Left lung (tissue), 10 donors: ENCODE data around the gene ZC3H18. TPM values are rescaled to one million over a fixed set of nuclear protein-coding genes. Genes with fewer than 3 reads are reported as not detected.

Experiments
- ATAC-seq: fragments of 200-7000 bp; cut with Tn5 transposase; one replicate; pipeline ENCODE4 v1.9.1; 2020; ENCODE audit warnings: moderate library complexity
- DNase-seq, 4 donors: peaks; one replicate each; pipeline ENCODE4 v3.0.0-alpha.2; 2013 to 2020
- H3K27ac ChIP-seq, 2 donors: fragments of 200-600 bp; sonication (generic) in 1 of 2; one replicate each; pipeline versions ENCODE4 v1.5.0 to v1.8.0; 2020 to 2021
- H3K27me3 ChIP-seq, 2 donors: fragments of 200-600 bp; sonication (generic) in 1 of 2; one replicate each; pipeline versions ENCODE4 v1.5.0 to v1.8.0; 2020 to 2021
- H3K36me3 ChIP-seq, 2 donors: fragments of 200-600 bp; sonication (generic) in 1 of 2; one replicate each; pipeline versions ENCODE4 v1.5.0 to v1.8.0; 2020 to 2021
- H3K4me1 ChIP-seq, 2 donors: fragments of 200-600 bp; one replicate each; pipeline ENCODE4 v1.8.0; 2021
- H3K4me3 ChIP-seq, 2 donors: fragments of 200-600 bp; sonication (generic) in 1 of 2; one replicate each; pipeline versions ENCODE4 v1.5.0 to v1.8.0; 2020 to 2021; ENCODE audit warnings: mild to moderate bottlenecking in 1 of 2
- H3K9me3 ChIP-seq, 2 donors: fragments of 200-600 bp; sonication (generic) in 1 of 2; one replicate each; pipeline versions ENCODE4 v1.5.0 to v1.8.0; 2020 to 2021
- CTCF ChIP-seq, 2 donors: fragments of 200-600 bp; sonication (generic) in 1 of 2; IDR thresholded peaks; one replicate each; pipeline versions ENCODE4 v1.5.0 to v1.8.0; 2021; ENCODE audit warnings: antibody characterized with exemption in 2 of 2
- intact Hi-C, 2 donors: fragments of 100-400 bp; cut with DNase I; formaldehyde crosslinking; loops; one replicate each; pipeline versions ENCODE4 v1.11.2 to v1.14.2; 2022
- polyA plus RNA-seq, 6 donors: library from polyadenylated mRNA; unstranded; fragments of 120-200 nt; gene quantifications; one replicate each; pipeline ENCODE4 v1.2.1, GENCODE V29; 2013; ENCODE audit not compliant: insufficient read length in 6 of 6
- total RNA-seq, 2 donors: library from RNA; stranded (reverse); fragmentation: NEBNext Ultra II Directional; extraction: Animal tissue kit (Norgen Biotek cat#: 25700); gene quantifications; one replicate each; pipeline ENCODE4 v1.2.1, GENCODE V29; 2021
- donor health status: DM: no; HTN: yes; CAD: no.
- donor health status: DM: no; HTN: no; CAD: no.

The ZC3H18 gene
- total and polyA plus RNA-seq, 8 donors: 33.8 to 53.1 (median 38.5) TPM

- no peak for ATAC-seq
- DNase-seq: peak in 1 of 4 donors; percentile 62
- Histone ChIP-seq H3K27ac (no peak overlapping the region), H3K9me3 (no peaks in the 10 kb centered on the region), H3K27me3 (peaks cover 7 to 69% of the 10 kb centered on the region in 2 donors), H3K4me1 (peaks cover 0 to 6% of the 10 kb centered on the region in 2 donors), H3K36me3 (no peaks in the 10 kb centered on the region), H3K4me3 (no peak overlapping the region)
- intact Hi-C loops: no loop called here
- no peak for TF ChIP-seq CTCF (IDR thresholded peaks at IDR 0.05)
Measured at GRCh38 chr16:88552166-88552565, 18.0 kb upstream of the ZC3H18 start.

GRCh38 chr16:88552815-88553214, 17.4 kb upstream of the ZC3H18 start:
- intact Hi-C loops: no loop called here
- no peak overlapping the region for H3K4me3 ChIP-seq
- no peak for ATAC-seq
- H3K9me3 ChIP-seq: no peaks in the 10 kb centered on the region
- H3K36me3 ChIP-seq: no peaks in the 10 kb centered on the region
- no peak for TF ChIP-seq CTCF (IDR thresholded peaks at IDR 0.05)
- peak in 1 of 4 donors; percentile 47 for DNase-seq
- H3K27me3 ChIP-seq: peaks cover 7 to 72% of the 10 kb centered on the region in 2 donors
- H3K4me1 ChIP-seq: peaks cover 0 to 6% of the 10 kb centered on the region in 2 donors
- no peak overlapping the region for H3K27ac ChIP-seq

GRCh38 chr16:88553739-88554138, 16.5 kb upstream of the ZC3H18 start:
- no peak for TF ChIP-seq CTCF (IDR thresholded peaks at IDR 0.05)

GRCh38 chr16:88554711-88555264, 15.4 kb upstream of the ZC3H18 start:
- no peak overlapping the region for H3K4me3 ChIP-seq
- H3K27me3 ChIP-seq: peaks cover 0 to 72% of the 10 kb centered on the region in 2 donors
- H3K4me1 ChIP-seq: peaks cover 0 to 6% of the 10 kb centered on the region in 2 donors
- TF ChIP-seq CTCF (IDR thresholded peaks at IDR 0.05): no peak
- ATAC-seq: no peak
- intact Hi-C loops: no loop called here
- H3K9me3 ChIP-seq: no peaks in the 10 kb centered on the region
- no peak for DNase-seq
- H3K27ac ChIP-seq: no peak overlapping the region
- H3K36me3 ChIP-seq: no peaks in the 10 kb centered on the region

More at GRCh38 chr16:88553739-88554138, 16.5 kb upstream of the ZC3H18 start:
- no peaks in the 10 kb centered on the region for H3K9me3 ChIP-seq
- H3K4me3 ChIP-seq: no peak overlapping the region
- intact Hi-C loops: no loop called here
- DNase-seq (peak in 1 of 4 donors; percentile 50), ATAC-seq (no peak)
- no peak overlapping the region for H3K27ac ChIP-seq
- no peaks in the 10 kb centered on the region for H3K36me3 ChIP-seq
- H3K27me3 ChIP-seq: peaks cover 0 to 72% of the 10 kb centered on the region in 2 donors
- H3K4me1 ChIP-seq: peaks cover 0 to 6% of the 10 kb centered on the region in 2 donors

- H3K27ac ChIP-seq: no peak overlapping the region
- no peaks in the 10 kb centered on the region for H3K36me3 ChIP-seq
- intact Hi-C loops: no loop called here
- ATAC-seq (no peak), DNase-seq (no peak)
- no peak overlapping the region for H3K4me3 ChIP-seq
- peaks cover 0 to 81% of the 10 kb centered on the region in 2 donors for H3K27me3 ChIP-seq
- no peaks in the 10 kb centered on the region for H3K4me1 ChIP-seq
- H3K9me3 ChIP-seq: no peaks in the 10 kb centered on the region
- no peak for TF ChIP-seq CTCF (IDR thresholded peaks at IDR 0.05)
Measured at GRCh38 chr16:88556294-88556988, 13.8 kb upstream of the ZC3H18 start.
